NCI-H446 (cell line): ENCODE results near the gene MS4A6A.
"Not testable (repeated sequence)": the region's sequence is repeated elsewhere in the genome, so short reads cannot be mapped to it uniquely, and the experiment has no call there.

Source experiments
- DNase-seq, 2 experiments: peaks; one replicate each; lab custom pipeline; 2025; lab: John Stamatoyannopoulos, UW

Gene MS4A6A

DNA sequence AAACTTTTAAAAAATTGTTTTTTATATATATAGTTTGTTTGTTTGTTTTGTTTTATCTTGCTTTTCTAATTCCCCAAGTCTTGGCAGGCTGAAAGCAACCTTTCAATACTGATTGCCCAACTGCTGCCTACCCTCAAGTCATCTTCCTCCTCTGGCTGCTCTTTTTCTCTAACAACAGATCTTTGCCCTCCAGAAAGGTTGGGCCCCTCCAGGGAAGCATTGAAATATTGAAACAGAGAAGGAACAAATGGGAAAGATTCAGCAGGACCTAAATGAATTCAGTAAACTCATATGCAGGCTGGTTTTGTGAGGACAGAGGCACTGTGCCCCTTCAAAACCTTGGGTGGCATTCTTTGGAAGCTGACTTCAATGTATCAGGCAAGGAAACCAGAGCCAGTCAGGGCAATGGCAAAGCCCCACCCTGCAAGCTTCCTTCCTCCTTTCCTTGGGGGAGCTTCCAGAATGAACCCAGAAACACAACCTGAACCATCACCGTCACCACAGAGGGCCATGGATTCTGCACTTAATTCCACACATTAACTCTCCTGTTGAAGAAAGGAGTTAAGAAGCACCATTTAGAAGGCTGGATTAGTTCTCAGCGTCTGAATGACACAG lies 815 bp upstream of the MS4A6A start:
- no peak for DNase-seq

DNA sequence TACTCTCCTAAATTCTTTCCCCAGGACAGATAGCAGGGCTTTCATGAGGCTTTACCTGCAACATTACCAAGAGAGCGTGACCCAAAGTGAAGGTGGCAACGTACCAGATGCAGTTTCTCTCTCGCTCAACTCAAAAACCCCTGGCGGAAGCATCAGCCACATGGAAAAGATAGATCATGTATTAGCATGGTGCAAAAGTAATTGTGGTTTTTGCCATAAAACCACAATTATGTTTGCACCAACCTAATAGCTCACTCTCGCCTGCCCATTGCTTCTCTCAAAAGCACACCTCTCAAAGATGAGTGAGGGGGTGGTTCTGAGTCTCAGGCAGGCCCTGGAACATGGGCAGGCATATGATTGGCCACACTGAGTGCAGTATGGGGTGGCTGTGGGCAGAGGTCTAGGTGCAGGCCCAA lies 7.0 kb downstream of the MS4A6A start:
- no peak for DNase-seq

DNA sequence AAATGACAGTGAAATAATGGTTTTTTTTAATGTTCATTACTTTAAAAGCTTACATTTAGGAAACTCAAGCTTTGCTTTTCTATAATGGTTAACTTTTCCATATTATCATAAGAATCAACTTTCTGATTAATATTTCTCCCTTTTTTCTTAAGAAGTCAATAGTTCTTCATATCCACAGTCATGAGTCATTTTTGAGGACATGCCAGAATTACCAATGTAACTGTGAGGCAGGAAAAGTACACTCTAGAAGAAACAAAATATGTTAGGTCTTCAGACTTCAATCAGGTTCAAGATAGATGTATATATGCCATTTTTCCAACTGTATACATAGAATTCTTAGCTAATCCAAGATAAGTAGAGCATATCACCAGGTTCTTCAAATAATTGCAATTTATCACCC lies 10.9 kb downstream of the MS4A6A start:
- no peak for DNase-seq

DNA sequence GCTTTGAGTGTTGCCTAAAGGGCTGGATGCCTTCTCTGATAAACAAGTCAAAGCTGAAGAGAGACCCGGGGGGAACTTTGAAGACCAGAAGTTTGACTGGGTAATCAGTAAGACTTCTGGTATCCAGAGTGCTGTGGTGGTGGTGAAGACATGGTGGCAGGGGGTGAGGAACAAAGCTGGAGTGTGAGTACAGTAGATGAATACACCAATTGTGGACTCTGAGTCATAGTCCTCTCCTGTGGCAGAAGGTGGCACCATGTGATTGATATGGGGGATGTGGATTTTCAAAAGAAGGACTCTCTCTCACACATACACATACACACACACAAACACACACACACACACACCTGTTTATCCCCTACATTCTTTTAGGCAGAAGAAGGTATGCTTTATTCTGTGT lies 12.3 kb downstream of the MS4A6A start:
- DNase-seq: no peak

DNA sequence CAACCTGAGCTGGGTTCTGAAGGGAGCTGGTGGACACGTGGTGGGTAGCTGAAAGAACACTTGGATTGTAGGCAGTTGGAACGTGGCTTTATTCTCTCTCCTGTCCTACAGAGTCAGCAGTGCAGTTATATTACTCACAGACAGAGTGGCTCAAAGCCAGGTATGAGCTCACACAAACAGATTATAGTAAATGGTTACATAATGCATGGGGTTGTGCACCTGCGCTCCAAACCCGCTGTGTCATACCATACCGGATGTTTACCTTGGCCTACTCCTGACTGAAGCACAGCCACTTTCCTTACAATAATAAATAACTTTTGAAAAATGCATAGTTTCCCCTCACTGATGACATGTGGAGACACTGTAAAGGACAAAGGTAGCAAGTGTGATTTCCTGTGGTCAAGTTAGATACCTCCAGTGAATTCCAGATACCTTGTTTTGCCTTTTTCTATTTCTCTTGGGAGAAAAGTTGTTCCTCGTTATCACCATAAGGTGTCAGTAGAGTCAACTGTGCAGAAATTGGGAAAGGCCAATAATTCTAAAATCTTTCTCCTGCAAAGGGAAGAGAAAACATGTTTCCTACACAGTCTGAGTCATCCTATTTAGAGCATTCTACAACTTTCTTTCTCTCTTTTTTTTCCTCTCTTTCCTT lies 13.5 kb downstream of the MS4A6A start:
- DNase-seq: no peak

DNA sequence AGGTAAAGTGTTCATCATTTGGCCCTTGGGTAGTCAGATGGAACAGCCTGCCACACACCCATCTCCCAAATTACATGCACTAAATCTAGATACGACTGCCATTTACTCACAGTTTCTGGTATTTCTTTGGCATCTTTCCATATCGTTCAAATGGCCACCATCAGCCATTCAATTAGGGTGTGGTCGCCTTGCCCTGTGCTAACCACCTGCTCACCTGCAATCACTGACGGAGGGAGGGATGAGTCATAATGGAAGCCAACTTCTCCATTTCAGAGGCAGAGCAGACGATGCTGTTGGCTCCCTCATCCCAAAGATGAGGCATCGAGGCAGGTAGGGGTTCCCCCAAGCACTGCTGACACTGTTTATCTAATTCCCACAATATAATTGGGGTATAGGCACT lies 14.6 kb downstream of the MS4A6A start:
- no peak for DNase-seq

DNA sequence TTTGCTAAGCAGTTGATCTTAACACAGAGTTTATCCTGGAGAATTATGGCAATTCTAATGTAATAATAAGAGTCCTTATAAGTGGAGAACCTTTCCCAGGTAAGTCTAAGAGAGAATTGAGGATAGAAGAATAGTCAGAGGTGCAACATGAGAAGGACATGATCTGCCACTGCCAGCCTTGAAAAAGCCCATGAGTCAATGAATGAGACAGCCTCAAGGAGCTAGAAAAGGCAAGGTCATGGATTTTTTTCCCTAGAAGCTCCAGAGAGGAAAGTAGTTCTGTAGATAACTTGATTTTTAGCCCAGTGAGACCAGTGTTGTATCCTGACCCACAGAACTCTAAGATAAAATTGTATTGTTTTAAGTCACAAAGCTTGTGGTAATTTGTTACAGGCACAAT lies 16.9 kb downstream of the MS4A6A start:
- no peak for DNase-seq

DNA sequence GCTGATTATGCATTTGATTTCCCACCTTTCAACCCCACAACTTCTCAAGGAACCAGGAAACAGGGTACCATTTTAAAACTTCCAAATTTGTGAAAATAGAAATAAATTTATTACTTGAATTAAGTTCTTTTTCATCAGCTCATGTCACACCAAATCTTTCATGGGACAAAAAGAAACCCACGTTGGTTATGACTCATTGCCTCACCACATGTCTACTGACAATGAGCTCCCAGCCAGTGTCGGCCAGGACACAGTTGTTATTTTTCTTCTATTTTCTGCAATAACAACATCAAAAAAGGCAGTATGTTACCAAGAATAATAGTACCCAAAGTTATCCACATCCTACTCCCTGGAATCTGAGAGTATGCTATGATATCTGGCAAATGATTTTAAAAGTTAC lies 17.3 kb downstream of the MS4A6A start:
- DNase-seq: no peak

DNA sequence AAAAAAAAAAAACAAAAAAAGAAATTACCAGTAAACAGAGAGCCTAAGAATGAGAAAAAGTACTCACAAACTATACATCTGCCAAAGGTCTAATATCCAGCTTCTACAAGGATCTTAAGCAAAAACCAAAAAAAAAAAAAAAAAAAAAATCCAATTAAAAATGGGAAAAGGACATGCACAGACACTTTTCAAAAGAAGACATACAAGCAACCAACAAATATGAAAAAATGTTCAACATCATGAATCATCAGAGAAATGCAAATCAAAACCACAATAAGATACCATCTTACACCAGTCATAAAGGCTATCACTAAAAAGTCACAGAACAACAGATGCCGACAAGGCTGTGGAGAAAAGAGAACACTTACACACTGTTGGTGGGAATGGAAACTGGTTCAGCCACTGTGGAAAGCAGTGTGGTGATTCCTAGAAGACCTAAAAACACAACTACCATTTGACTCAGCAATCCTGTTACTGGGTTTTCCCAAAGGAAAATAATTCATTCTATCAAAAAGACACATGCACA lies 18.3 kb downstream of the MS4A6A start:
- DNase-seq: no peak

DNA sequence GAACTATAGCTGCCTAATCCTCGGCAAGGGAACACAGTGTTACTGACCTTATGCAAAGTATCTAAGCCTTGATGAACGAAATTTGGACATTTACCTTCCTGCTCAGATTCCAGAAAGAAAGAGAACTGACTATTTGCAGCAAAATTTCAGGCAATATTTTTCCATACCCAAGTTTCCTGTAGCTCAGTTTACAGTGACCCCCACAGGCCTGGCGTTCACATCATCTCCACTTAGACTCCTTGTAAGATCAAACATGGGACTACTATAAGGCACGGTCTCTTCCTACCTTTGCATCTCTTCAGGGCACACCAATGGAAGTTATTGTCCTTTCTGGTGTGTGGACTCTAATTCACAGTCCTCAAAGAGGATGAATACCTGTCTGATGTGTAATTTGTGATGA lies 21.1 kb downstream of the MS4A6A start:
- DNase-seq: no peak

DNA sequence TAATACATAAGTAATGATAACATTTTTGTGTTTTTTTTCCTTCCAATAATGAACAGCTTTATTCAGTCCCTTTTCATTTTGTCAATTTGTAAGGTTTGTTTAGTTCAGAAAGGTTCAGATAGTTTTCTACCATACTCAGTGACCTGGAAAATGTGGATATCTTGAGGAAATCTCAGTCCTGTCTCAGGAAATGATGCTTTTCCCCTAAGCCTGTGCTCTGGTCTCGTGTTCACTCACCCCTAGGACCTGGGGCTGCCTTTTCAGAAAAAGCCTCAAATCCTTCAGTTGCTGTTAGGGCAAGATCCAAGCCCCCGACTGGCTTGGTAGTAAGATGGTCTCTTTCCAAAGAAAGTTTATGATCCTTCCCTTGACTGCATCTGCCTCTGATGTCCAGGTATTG lies 21.8 kb downstream of the MS4A6A start:
- DNase-seq: no peak

DNA sequence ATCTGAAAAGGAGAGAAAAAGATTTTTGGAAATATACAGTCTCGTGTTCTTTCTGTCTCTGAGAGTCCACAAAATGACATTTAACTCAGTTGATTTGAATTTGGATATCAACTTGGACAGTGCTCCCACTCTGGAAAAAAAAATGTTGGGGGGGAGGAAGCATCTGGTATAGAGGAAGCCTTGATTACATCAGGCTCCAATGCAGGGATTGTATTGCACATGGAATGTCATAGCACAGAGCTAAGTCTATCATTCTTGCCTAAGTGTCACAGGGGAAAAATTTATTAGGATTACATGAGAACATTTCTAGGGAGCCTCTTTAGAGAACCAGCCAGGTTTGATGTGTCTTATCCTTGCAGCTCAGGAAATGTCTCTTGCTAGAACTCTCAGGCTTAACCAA lies 23.0 kb downstream of the MS4A6A start:
- no peak for DNase-seq

DNA sequence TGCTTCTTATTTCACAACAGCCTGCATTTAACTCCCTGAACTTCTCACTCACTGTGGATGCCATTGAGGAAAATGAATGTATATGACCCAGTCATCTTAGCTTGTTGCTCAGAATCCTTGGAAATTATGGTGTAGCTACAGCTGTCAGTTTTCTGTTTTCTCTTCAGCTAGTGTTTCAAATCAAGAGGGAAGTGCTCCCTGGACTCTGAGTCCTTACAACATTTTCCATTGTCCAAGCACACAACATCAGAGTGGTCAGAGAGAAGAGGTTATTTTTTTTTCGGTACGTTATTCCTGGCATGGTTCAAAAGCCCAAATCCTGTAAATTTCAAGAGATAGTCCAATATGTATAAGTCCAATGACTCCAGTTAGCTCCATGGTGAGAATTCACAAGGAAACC lies 23.6 kb downstream of the MS4A6A start:
- no peak for DNase-seq

DNA sequence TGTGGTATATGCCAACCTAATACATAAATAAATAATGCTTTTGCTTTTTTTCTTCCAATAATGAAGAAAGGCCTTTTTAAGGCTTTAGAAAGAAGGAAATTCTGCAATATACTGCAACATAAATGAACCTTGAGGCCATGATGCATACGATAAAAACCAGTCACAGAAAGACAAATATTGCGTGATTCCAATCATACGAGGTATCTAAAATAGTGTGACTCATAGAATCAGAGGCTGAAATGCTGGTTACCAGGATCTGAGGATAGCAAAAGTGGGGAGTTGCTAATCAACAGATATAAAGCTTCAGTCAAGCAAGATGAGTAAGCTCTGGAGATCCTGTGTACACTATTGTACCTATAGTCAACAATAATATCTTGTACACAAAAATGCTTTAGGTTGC lies 24.2 kb downstream of the MS4A6A start:
- no peak for DNase-seq

DNA sequence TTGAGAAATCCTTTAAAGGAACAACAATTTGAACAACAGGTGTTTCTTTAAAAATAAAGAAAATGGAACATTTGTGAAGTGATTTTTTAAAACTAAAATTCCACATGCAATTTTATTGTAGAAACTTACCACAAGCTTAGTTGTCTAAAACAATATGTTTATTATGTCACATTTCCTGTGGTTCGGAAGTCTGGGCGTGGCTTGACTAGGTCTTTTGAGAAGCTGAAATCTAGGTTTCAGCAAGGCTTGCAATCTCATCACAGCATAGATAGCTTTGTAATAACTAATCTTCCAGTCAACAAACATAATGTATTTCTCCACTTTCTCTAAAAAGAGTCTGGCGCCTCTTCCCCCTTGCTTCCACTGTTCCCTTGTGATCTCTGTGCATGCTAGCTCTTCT lies 27.0 kb downstream of the MS4A6A start:
- DNase-seq: no peak

DNA sequence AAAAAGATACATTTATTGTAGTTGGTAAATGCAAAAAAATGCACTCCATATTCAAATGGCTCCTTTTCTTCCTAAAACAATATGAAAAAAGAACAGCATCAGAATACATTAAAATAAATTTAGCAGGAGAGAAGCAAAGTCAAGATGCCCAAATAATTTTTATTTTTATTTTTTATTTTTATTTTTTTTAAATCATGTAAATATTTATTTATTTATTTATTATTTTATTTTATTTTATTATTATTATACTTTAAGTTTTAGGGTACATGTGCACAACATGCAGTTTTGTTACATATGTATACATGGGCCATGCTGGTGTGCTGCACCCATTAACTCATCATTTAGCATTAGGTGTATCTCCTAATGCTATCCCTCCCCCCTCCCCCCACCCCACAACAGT lies 30.2 kb downstream of the MS4A6A start:
- DNase-seq: not testable (repeated sequence)

DNA sequence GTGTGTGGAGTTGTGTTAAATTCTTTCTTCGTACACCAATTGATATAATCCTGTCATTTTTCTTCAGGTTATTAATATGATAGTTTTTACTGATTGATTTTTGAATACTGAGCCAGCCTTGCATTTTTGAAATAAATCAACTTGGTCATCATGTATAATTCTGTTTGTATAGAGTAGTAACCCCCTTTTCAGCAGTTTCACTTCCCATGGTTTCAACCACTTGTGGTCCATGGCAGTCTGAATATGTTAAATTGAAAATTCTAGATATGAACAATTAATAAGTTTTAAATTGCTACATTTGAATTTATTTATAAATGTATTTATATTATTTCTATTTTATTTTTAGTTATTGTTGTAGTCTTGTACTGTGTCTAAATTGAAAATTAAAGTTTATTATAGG lies 32.6 kb downstream of the MS4A6A start:
- DNase-seq: no peak

DNA sequence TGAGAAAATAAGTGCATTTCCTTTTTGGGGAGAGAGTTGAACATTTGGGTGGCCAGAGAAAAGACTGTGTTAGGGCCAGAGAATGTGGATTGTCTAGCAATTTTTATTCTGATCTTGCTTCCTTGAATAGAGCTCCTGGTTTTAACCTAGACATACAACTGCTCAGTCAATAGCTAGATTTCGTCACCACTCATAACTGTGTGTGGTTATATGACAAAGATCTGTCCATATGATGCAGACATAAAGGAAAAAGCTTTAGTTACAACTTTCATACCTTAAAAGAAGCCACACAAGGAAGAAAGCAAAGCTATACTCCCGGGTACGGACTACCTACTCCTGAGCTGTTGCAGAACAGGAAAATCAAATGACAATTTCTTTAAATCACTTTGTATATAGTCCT lies 37.2 kb downstream of the MS4A6A start:
- no peak for DNase-seq

DNA sequence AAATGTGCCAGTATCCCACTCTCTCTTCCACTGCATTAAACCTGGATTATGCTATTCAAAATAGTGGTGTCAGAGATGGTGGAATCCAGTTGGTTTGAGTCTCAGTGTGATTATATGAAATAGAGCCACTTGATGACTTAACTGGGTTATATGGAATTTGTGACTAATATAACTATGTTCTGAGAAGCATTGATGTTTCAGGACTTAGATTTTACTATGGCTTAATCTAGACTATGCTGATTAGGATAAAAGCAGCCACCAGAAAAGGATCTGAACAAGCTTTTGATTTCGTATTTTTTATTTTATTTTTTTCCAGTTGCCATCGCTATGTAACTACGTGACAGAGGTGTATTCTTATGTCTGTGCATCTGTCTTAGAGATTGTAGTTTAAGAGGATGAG lies 39.1 kb downstream of the MS4A6A start:
- DNase-seq: no peak

DNA sequence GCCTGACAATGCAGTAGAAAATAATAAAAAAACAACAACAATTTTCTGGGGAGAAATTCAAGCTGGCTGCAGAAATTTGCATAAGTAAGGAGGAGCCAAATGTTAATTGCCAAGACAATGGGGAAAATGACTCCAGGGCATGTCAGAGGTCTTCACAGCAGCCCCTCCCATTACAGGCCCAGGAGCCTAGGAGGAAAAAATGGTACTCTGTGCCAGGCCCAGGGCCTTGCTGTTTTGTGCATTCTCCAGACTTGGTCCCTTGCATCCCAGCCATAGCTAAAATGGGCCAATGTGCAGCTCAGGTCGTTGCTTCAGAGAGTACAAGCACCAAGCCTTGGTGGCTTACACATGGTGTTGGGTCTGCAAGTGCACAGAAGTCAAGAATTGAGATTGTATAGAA lies 49.0 kb downstream of the MS4A6A start:
- no peak for DNase-seq

DNA sequence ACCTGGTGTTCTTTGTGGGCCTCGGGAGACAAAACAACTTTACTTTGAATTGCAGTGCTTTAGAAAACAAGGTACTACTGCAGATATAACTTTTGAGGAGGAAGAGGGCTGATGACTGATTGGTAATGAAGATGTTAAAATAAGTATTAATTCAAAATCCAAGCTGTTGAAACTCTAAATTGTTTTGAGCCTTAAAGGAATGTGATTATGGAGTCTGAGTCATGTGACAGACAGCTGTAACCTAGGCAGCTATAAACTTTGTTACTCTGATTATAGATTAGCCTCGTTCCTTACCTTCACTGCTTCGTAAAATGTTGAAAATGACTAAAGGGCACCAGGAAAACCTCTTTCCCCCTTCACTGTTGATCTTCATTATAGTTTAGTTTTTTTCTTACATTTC lies 51.0 kb downstream of the MS4A6A start:
- DNase-seq: no peak

DNA sequence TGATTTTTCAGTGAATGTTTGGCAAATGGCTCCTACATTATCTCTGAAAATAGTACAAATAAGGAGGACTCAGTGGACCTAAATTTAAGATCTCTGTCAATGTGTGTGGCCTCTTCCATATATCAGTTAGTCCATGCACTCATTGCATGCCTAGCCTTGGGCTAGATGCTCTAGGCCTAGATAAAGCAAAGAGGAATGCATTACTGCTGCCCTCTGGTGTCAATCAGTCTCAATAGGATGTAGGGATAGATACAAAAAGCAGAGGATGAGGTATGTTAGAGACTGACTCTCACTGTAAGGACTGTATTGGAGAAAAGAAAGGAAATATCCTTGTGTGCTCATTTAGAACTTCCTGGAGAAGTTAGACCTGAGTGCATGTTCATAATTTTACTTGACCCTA lies 52.4 kb downstream of the MS4A6A start:
- peak; percentile 32 to 74 for DNase-seq

DNA sequence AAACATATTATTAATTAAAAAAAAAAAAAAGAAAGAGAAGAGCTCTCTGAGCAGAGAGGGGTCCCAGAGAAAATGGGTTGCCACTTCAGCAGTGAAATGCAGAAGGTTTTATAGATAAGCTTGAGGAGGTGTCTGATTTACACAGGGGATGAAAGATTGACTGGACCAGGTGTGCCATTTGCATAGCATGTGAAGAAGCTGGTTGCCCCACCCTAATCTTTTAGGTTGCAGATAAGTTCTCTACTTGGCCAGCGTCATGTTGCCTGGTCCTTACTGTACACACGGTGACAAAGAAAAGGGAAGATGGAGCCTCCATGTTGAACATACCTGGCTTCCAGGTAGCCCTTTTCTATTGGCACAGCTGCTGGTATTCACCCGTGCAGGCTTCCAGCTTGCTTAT lies 53.0 kb downstream of the MS4A6A start:
- DNase-seq: no peak

DNA sequence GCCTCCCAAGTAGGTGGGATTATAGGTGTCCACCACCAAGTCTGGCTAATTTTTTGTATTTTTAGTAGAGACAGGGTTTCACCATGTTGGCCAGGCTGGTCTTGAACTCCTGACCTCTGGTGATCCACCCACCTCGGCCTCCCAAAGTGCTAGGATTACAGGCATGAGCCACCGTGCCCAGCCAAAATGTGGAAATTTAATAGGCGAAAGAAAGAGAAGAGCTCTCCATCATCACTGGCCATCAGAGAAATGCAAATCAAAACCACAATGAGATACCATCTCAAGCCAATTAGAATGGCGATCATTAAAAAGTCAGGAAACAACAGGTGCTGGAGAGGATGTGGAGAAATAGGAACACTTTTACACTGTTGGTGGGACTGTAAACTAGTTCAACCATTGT lies 54.0 kb downstream of the MS4A6A start:
- not testable (repeated sequence) for DNase-seq
